Dendritic cell treated with granulocyte-macrophage colony-stimulating factor and Interleukin-4, amounts not matched to agents 40 ng/mL and 50 ng/mL, for 4 days (primary cell): ENCODE results near the gene LHFPL2.

Experiments
- H3K27ac Mint-ChIP-seq: one replicate; pipeline ENCODE4 v1.8.0; 2022; ENCODE audit warnings: mild to moderate bottlenecking, mixed read lengths
- H3K27me3 Mint-ChIP-seq: one replicate; pipeline ENCODE4 v1.8.0; 2022; ENCODE audit warnings: mild to moderate bottlenecking, mixed read lengths
- H3K36me3 Mint-ChIP-seq: one replicate; pipeline ENCODE4 v1.8.0; 2022; ENCODE audit warnings: low read depth, mixed read lengths
- H3K4me1 Mint-ChIP-seq: one replicate; pipeline ENCODE4 v1.8.0; 2022; ENCODE audit warnings: low read depth, mixed read lengths
- H3K4me3 Mint-ChIP-seq: one replicate; pipeline ENCODE4 v1.8.0; 2022; ENCODE audit warnings: mild to moderate bottlenecking, moderate library complexity, mixed read lengths
- H3K9me3 Mint-ChIP-seq: one replicate; pipeline ENCODE4 v1.8.0; 2022; ENCODE audit warnings: mixed read lengths
- intact Hi-C: fragments of 100-400 bp; cut with micrococcal nuclease; formaldehyde crosslinking; loops from one replicate; pipeline ENCODE4 v1.15.0; 2022

LHFPL2 gene

DNA sequence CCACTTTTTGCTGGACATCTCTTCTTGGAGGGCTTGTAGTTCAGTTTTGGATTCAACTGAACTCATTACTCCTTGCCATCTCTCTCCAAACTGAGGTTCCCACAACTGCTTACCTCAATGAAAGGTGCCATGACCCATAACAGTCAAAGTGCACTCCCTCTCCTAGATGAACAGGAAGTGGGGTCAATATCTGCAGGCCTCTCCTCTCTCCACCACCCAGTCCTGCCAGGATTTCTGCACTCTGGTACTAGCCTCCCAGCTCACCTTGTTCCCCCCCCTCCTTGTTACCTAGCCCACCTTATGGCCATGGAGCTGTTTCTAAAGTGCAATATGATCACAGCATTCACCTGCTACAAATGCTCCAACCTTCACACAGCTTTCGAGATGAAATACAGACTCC lies 5.9 kb downstream of the LHFPL2 start:
- peaks cover 54% of the 10 kb centered on the region for H3K4me1 Mint-ChIP-seq
- H3K4me3 Mint-ChIP-seq, result no peak overlapping the region
- peaks cover 13% of the 10 kb centered on the region for H3K27me3 Mint-ChIP-seq
- intact Hi-C loops, result loop anchor here (10.0 kb wide), 1 partner anchor 242 kb away; no protein-coding TSS in a partner anchor
- H3K9me3 Mint-ChIP-seq, result no peaks in the 10 kb centered on the region
- H3K27ac Mint-ChIP-seq, result no peak overlapping the region
- H3K36me3 Mint-ChIP-seq, result peaks cover 25% of the 10 kb centered on the region

DNA sequence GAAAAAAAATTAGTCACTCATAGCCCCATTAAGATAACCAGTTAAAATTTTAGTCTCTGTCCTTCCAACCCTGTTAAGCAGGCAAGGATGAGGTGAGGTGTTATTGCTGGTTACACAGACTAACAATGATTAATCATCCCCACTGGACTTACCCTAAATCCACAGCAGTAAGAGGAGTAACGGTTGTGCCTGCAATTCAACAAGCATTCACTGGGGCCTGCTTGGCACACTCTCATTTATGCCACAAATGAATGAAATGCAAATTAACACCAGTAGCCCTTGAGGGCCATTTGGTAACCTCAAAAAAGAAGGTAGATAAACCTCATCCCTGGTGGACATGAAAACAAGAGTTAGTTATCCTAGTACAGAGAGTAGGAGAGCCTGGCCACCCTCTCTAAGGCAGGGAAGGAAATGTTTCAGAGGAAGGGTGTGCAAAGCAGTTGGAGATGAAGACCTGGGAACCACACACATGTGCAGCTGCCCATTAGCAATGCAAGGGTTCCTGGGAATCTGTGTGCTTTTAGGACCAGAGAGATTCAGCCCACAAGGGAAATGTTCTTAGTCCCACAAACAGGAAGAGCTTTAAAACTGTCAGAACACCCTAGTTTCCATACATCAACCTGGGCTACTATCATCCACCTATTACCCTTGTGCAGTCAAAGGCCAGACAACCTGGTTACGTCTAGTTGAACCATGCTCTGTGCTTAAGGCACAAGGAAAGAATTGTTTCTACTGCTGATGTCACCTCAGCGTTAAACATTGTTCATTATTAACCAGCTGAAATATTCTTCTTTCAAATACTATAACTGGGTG lies 7.7 kb downstream of the LHFPL2 start:
- Mint-ChIP-seq H3K27me3 (peaks cover 7% of the 10 kb centered on the region), H3K4me3 (no peak overlapping the region), H3K27ac (no peak overlapping the region), H3K4me1 (peaks cover 37% of the 10 kb centered on the region), H3K9me3 (no peaks in the 10 kb centered on the region), H3K36me3 (peaks cover 32% of the 10 kb centered on the region)
- intact Hi-C loops, result loop anchor here (10.0 kb wide), 1 partner anchor 244 kb away; no protein-coding TSS in a partner anchor

DNA sequence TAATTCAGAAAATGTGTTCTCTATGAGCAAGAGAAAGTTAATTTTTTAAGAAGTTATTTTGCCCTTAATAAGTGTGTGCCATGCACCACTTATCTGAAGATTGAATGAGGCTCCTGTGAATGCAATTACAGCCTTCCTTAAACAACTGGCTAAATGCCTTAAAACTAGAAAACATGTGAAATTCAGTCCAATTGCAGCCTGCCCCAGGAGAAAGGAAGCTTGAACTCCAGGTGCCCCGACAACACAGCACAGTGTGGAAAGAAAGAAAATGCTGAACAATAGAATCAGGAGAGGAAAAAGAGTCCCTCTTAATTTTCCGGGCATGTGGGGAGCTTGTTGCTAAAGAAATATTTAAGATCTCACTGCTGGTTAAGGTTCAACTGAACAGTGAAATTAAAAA lies 8.8 kb downstream of the LHFPL2 start:
- H3K27me3 Mint-ChIP-seq, result peaks cover 3% of the 10 kb centered on the region
- no peak overlapping the region for H3K4me3 Mint-ChIP-seq
- intact Hi-C loops, result loop anchor here (10.0 kb wide), 1 partner anchor 245 kb away; no protein-coding TSS in a partner anchor
- H3K9me3 Mint-ChIP-seq, result no peaks in the 10 kb centered on the region
- peaks cover 33% of the 10 kb centered on the region for H3K36me3 Mint-ChIP-seq
- peaks cover 31% of the 10 kb centered on the region for H3K4me1 Mint-ChIP-seq
- H3K27ac Mint-ChIP-seq, result no peak overlapping the region

DNA sequence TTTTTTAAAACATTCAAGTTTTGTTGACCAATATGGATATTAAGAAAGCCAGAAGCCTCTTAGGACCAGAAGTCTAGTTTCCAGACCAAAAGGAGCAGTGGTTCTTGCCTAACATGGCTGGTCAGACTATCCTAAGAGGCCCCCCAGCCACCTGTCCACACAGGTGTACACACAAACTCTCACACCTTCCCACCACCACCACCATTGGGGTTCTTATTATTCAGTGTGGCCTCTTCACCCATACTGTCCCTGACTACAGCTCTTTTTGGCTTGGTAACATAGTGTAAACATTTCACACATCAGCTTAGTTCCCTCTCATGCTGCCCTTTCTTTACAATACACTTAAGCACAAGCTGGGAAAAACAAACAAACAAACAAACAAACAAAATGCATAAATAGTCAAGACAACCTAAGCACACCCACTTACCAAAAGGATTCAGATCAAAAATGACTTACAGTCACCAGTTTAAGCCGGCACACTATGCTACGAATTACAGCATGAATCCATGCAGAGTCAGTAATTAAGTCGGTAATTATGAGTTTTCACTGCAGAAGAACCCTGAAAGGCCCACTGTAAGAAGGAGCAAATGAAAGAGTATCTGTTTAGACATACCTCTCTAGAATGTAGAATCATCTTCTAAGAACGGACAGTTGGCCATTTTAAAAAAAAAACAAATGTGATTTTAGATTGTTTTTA lies 9.5 kb downstream of the LHFPL2 start:
- peaks cover 31% of the 10 kb centered on the region for H3K36me3 Mint-ChIP-seq
- intact Hi-C loops, result no loop called here
- H3K9me3 Mint-ChIP-seq, result no peaks in the 10 kb centered on the region
- peaks cover 31% of the 10 kb centered on the region for H3K4me1 Mint-ChIP-seq
- H3K27me3 Mint-ChIP-seq, result peaks cover under 1% of the 10 kb centered on the region
- H3K4me3 Mint-ChIP-seq, result no peak overlapping the region
- no peak overlapping the region for H3K27ac Mint-ChIP-seq

DNA sequence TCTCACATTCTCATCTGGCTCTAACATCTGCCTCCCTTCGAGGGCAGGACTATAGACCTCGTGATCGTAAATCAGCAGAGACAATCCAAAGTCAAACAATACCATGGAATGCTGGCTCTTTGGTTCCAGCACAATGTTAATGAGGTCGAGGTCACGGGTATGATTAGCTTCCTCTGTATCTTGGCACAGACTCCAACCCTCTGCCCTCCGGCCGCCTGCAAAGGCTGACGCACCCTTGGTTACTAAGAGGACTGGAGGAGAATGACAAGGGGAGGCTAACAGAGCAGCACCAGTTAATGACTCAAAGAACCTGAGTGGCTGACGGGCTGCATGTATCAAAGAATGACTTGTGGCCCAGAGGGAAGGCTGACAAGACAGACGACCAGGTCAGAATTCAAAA lies 10.1 kb downstream of the LHFPL2 start:
- Mint-ChIP-seq H3K27ac (no peak overlapping the region), H3K36me3 (peaks cover 29% of the 10 kb centered on the region), H3K4me3 (no peak overlapping the region), H3K9me3 (no peaks in the 10 kb centered on the region), H3K27me3 (no peaks in the 10 kb centered on the region), H3K4me1 (peaks cover 35% of the 10 kb centered on the region)
- intact Hi-C loops, result no loop called here

DNA sequence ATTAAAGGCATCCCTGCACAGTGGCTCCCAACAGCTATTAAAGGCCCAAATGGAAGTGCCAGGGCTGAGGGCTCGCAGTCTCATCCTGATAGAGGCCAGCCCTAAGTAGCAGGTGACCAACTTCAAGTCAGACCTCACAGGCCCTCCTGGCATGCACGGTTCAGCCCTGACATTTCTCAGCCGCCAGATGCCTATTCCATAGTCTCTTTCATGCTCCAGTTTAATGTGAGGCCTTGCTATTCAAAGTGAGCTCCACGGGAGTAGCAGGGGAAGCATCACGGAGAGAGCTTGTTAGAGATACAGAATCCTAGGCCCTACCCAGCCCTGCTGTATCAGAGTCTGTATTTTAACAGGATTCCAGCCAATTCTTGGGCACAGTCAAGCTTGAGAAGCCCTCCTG lies 11.1 kb downstream of the LHFPL2 start:
- peaks cover 28% of the 10 kb centered on the region for H3K36me3 Mint-ChIP-seq
- intact Hi-C loops, result no loop called here
- H3K27me3 Mint-ChIP-seq, result no peaks in the 10 kb centered on the region
- H3K4me1 Mint-ChIP-seq, result peaks cover 31% of the 10 kb centered on the region
- H3K4me3 Mint-ChIP-seq, result no peak overlapping the region
- no peaks in the 10 kb centered on the region for H3K9me3 Mint-ChIP-seq
- no peak overlapping the region for H3K27ac Mint-ChIP-seq

DNA sequence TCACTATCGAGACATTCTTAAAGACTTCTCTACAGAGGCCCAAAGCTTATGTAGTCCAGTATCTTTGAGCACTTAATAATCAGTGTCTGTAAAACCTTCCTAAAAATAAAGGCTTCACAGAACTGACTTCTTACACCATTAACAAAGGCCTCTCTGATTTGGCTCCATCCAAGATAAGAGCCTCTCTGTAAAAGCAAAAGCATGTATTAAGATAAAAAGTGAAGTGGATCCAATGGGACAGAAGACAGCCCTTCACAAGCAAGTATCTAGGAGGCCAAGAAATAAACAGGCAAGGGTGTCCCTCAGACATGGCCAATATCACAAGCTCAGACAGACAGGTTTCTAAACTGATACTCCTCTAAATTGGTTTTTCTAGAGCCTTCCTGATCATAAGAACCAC lies 11.9 kb downstream of the LHFPL2 start:
- H3K27ac Mint-ChIP-seq, result no peak overlapping the region
- peaks cover 35% of the 10 kb centered on the region for H3K36me3 Mint-ChIP-seq
- H3K4me1 Mint-ChIP-seq, result peaks cover 24% of the 10 kb centered on the region
- no peaks in the 10 kb centered on the region for H3K27me3 Mint-ChIP-seq
- intact Hi-C loops, result no loop called here
- no peak overlapping the region for H3K4me3 Mint-ChIP-seq
- H3K9me3 Mint-ChIP-seq, result no peaks in the 10 kb centered on the region

DNA sequence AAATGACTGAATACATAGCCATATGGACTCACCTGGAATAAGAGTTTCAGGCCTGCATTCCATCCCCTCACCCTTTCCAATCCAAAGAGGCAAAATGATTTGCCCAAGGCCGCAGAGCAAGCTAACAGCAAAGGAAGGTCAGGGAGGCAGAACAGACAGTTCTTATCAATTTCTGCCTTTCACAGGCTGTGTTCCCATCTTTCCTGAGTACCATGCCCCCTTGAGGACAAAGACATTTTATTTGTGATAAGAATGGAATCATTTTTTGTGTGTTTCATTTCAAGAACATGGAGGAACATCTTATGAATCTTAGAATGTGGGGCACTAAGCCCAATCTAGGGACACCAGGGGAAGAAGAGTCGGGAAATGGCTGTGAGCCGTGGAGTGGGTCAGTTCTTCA lies 13.9 kb downstream of the LHFPL2 start:
- Mint-ChIP-seq H3K27me3 (no peaks in the 10 kb centered on the region), H3K9me3 (no peaks in the 10 kb centered on the region), H3K27ac (peak overlapping the region; percentile 22), H3K36me3 (peaks cover 46% of the 10 kb centered on the region), H3K4me1 (peaks cover 24% of the 10 kb centered on the region), H3K4me3 (no peak overlapping the region)
- intact Hi-C loops, result no loop called here

DNA sequence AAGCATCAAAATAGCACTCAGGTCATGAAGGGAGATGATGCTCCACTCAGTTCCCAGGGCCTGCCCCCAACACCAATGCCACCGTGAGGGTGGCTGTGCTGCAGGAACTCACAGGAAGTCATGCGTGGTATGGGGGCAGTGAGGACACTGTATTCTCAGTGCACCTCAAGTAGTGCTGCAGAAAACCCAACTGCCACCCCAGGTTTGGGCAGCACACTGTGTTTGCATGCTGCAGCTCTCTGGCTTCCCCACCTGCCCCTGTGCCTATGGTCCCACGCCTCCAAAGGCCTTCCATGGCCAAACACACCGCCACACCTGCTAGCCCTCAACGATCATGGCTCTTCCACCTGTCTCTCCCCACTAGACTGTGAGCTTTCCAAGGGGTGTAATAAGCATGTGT lies 14.3 kb downstream of the LHFPL2 start:
- Mint-ChIP-seq H3K27ac (peak overlapping the region; percentile 22), H3K27me3 (no peaks in the 10 kb centered on the region), H3K4me3 (no peak overlapping the region), H3K4me1 (peaks cover 22% of the 10 kb centered on the region), H3K9me3 (no peaks in the 10 kb centered on the region), H3K36me3 (peaks cover 44% of the 10 kb centered on the region)
- intact Hi-C loops, result no loop called here

DNA sequence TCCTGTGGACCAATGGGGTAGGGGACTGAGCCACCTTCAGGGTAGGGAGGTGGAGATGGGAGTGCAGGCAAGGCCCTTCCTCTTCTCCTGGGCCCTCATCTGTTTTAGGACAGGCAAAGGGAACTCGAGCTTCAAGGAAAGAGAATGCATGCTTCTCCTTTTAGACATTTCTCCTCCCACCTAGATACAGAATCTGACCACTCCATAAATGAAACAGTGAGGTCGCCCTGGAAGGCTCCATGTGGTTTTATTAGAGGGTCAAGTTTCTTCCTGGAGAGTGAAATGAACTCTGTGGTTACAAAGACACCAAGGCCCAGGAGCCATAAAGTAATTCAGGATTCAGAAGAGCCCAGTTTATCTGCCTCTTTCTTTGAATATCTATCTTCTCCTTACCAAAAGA lies 14.9 kb downstream of the LHFPL2 start:
- H3K27ac Mint-ChIP-seq, result no peak overlapping the region
- peaks cover 20% of the 10 kb centered on the region for H3K4me1 Mint-ChIP-seq
- no peaks in the 10 kb centered on the region for H3K27me3 Mint-ChIP-seq
- intact Hi-C loops, result no loop called here
- peaks cover 41% of the 10 kb centered on the region for H3K36me3 Mint-ChIP-seq
- H3K4me3 Mint-ChIP-seq, result no peak overlapping the region
- no peaks in the 10 kb centered on the region for H3K9me3 Mint-ChIP-seq

DNA sequence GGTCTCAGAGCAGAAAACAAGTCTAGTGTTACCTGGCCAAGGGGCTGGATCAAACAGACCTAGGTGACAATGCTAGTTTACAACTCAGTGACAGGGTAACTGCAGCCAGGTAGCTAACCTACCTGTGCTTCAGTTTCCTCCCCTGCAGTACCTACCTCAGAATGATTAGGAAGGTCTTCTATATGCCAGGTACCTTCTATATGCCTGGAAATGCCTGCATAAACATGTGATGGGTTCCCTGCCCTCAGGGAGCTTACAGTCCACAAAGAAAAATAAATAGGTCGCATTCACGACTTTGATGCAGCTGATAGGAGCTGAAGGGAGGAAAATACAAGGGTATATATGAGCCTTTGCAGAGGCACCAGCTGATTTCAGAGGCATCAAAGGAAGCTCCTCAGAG lies 16.1 kb downstream of the LHFPL2 start:
- Mint-ChIP-seq H3K4me3 (no peak overlapping the region), H3K27ac (no peak overlapping the region), H3K4me1 (peaks cover 30% of the 10 kb centered on the region), H3K36me3 (peaks cover 49% of the 10 kb centered on the region), H3K27me3 (no peaks in the 10 kb centered on the region), H3K9me3 (no peaks in the 10 kb centered on the region)
- intact Hi-C loops, result no loop called here

DNA sequence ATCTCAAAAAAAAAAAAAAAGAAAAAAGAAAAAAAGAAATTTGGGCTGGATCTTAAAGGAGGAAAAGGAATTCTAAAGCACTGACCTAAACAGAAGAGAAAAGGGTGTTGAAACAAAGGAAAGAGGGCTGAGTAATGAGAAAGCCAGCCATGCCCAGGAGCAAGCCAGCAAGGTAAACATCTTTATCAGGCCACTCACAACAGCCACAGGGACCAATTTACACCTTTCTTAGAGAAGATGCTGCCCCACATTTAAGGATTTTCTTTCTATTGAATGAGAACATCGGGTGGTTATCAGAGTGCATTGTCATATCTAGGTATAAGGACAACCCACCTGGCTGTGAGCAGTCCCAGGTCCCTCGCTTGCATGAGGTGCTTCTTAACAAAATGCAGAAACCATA lies 16.6 kb downstream of the LHFPL2 start:
- Mint-ChIP-seq H3K9me3 (no peaks in the 10 kb centered on the region), H3K4me3 (no peak overlapping the region), H3K4me1 (peaks cover 34% of the 10 kb centered on the region), H3K36me3 (peaks cover 52% of the 10 kb centered on the region), H3K27me3 (no peaks in the 10 kb centered on the region), H3K27ac (no peak overlapping the region)
- intact Hi-C loops, result no loop called here

DNA sequence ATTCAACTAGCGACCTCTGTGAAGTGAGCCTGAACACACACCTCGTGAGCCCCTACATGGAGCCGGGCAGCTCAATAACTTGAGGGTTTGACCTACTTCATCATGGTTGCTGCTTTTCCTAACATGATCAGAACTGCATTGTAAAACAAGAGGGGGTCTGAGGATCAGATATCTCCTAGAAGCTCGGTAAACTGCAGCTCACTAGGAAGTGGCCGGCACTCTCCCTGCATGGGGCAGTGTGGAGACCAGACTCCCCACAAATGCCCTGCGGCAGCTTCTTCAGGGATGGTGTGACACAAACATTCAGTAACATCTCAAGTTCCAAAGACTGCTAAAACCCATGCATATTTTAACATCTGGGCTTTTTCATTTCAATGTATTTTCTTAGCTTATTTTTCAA lies 18.5 kb downstream of the LHFPL2 start:
- Mint-ChIP-seq H3K9me3 (no peaks in the 10 kb centered on the region), H3K36me3 (peaks cover 59% of the 10 kb centered on the region), H3K4me3 (no peak overlapping the region), H3K4me1 (peaks cover 34% of the 10 kb centered on the region), H3K27ac (no peak overlapping the region), H3K27me3 (peaks cover 2% of the 10 kb centered on the region)
- intact Hi-C loops, result no loop called here

DNA sequence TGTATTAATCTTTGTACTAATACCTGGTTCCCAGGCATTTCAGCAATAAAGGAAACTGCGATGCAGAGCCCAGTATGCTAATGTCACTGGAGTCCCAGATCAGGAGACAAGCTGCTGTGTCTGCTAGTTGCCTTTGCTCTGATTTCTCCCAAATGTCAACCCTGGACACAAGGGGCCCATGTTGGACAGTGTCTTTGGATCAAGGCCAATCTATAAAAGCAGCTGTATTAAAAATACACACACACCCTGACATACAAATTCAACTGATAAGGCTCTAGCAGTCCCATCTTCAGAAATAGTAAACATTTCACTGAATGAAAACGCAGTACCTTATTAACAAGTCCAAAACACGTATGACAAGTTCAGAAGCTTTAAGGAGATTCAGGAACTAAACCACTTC lies 18.9 kb downstream of the LHFPL2 start:
- intact Hi-C loops, result no loop called here
- H3K4me3 Mint-ChIP-seq, result no peak overlapping the region
- no peak overlapping the region for H3K27ac Mint-ChIP-seq
- peaks cover 2% of the 10 kb centered on the region for H3K27me3 Mint-ChIP-seq
- H3K36me3 Mint-ChIP-seq, result peaks cover 61% of the 10 kb centered on the region
- H3K9me3 Mint-ChIP-seq, result no peaks in the 10 kb centered on the region
- peaks cover 29% of the 10 kb centered on the region for H3K4me1 Mint-ChIP-seq
